Adrenal gland (tissue), 5 donors: ENCODE data around the gene APOL2.
"Not testable (repeated sequence)": the region's sequence is repeated elsewhere in the genome, so short reads cannot be mapped to it uniquely, and the experiment has no call there.

ENCODE experiments used
- POLR2A ChIP-seq, 2 donors: fragments of 450-650 bp; IDR thresholded peaks; one replicate each; pipeline ENCODE4 v1.6.1; 2017; ENCODE audit warnings: antibody characterized with exemption in 2 of 2, mild to moderate bottlenecking in 2 of 2, moderate library complexity in 1 of 2
- TF ChIP-seq, protein P1 (sequence below), 6 experiments: fragments of 450-650 bp in 4 of 6; fragments of 200-600 bp in 2 of 6; sonication (generic) in 1 of 6; IDR thresholded peaks; 1 replicate in 5 of 6; 2 replicates in 1 of 6; pipeline versions ENCODE4 v1.5.1 to v1.8.0; 2016 to 2021; ENCODE audit warnings: antibody characterized with exemption in 6 of 6, mild to moderate bottlenecking in 2 of 6, moderate library complexity in 1 of 6
- donor health status: DM: no; HTN: no; CAD: no.

DNA sequence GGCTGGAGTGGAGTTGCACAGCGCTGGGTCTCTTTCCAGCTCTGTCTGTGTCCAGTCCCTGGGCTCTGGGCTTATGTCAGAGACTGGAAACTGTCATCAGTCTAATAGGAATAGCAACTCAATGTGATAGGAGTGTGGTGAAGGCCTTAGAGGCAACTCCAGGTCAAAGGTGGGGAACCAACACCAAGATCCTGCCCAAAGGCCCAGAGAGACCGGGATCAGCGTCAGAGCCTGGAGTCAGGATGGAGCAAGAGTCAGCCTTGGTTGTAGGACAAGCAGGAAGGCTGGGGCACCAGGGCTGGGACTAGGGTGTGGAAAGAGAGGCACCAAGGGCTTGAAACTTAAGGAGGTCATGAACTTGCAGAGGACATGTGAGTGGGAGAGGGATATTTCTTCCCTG, 23.0 kb upstream of the APOL2 start:
- TF ChIP-seq, protein P1, sequence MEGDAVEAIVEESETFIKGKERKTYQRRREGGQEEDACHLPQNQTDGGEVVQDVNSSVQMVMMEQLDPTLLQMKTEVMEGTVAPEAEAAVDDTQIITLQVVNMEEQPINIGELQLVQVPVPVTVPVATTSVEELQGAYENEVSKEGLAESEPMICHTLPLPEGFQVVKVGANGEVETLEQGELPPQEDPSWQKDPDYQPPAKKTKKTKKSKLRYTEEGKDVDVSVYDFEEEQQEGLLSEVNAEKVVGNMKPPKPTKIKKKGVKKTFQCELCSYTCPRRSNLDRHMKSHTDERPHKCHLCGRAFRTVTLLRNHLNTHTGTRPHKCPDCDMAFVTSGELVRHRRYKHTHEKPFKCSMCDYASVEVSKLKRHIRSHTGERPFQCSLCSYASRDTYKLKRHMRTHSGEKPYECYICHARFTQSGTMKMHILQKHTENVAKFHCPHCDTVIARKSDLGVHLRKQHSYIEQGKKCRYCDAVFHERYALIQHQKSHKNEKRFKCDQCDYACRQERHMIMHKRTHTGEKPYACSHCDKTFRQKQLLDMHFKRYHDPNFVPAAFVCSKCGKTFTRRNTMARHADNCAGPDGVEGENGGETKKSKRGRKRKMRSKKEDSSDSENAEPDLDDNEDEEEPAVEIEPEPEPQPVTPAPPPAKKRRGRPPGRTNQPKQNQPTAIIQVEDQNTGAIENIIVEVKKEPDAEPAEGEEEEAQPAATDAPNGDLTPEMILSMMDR (IDR thresholded peaks at IDR 0.05): not testable (repeated sequence)
- TF ChIP-seq POLR2A (IDR thresholded peaks at IDR 0.05): not testable (repeated sequence)
